PFSK-1 (cell line): ENCODE measurements around the gene MRFAP1.

Source experiments
- FOXP2 ChIP-seq: optimal IDR thresholded peaks from 2 replicates; pipeline ENCODE3; 2011; ENCODE audit warnings: borderline replicate concordance, control low read depth, inconsistent platforms; ENCODE audit not compliant: insufficient read depth; ENCODE audit errors: extremely low read length, extremely low read depth
- POLR2AphosphoS5 ChIP-seq: IDR thresholded peaks from 2 replicates; pipeline ENCODE4 v1.6.1; 2012; ENCODE audit warnings: low read depth, mild to moderate bottlenecking, control low read depth, low read length, moderate library complexity

DNA sequence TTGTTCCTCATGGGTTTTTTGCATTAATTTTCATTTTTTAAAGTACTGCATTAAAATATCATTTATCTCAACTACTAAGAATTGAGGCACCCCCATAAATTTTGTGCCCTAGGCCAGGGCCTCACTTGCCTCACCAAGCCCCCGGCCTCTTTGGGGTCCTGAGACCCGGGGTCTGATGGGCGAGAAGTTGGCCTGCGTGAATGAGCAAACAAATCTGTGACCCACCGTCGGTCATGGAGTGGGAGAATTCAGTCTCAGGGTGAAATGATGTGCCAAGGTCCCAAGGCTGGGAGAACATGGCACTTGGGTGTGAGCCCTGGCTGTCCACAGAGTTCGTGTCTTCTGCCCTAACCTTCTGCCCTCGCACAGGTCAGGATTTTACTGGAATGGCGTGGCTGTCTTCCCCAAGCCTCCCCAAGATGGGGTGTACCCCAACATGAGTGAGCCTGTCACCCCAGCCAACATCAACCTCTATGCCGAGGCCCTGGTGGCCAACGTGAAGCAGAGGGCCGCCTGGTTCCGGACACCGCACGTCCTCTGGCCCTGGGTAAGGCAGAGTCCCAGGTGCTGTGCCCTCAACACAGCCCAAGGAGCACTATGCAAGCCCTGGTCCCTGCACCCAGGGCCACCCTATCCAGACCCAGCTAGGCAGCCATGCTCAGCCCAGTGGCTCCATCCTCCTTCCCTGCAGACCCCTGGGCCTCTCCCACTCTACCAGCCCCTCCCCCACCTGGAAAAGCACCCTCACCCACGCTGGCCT, 47.5 kb upstream of the MRFAP1 start:
- TF ChIP-seq POLR2AphosphoS5 (no peak), FOXP2 (no peak)
